HuH-7.5 (cell line): ENCODE data around the gene MAP4K4.
"Not testable (repeated sequence)": the region's sequence is repeated elsewhere in the genome, so short reads cannot be mapped to it uniquely, and the experiment has no call there.

Source experiments
- DNase-seq: peaks from one replicate; pipeline ENCODE4 v3.0.0; 2011; ENCODE audit warnings: low spot score

The MAP4K4 gene

DNA sequence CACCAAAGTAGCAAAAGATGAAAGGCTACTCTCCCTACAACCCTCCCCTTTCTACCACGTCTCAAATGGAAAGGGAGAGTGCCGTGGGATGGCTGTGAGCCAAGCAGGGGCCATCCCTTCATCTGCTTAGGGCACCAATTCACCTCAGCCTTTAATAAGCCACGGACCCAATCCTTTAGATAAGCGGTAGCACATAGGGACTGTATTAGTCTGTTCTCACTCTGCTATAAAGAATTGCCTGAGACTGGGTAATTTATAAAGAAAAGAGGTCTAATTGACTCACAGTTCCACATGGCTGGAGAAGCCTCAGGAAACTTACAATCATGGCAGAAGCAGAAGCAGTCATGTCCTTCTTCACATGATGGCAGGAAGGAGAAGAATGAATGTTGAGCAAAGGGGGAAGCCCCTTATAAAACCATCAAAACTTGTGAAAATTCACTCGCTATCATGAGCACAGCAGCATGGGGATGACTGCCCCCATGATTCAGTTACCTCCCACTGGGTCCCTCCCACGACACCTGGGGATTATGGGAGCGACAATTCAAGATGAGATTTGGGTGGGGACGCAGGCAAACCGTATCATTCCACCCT lies 208.3 kb downstream of the MAP4K4 start:
- DNase-seq, result no peak

GRCh38 chr2:101909760-101910159 lies 212.3 kb downstream of the MAP4K4 start:
- DNase-seq, result no peak

- DNase-seq, result no peak
Measured at GRCh38 chr2:101912545-101912944, 215.0 kb downstream of the MAP4K4 start.

DNA sequence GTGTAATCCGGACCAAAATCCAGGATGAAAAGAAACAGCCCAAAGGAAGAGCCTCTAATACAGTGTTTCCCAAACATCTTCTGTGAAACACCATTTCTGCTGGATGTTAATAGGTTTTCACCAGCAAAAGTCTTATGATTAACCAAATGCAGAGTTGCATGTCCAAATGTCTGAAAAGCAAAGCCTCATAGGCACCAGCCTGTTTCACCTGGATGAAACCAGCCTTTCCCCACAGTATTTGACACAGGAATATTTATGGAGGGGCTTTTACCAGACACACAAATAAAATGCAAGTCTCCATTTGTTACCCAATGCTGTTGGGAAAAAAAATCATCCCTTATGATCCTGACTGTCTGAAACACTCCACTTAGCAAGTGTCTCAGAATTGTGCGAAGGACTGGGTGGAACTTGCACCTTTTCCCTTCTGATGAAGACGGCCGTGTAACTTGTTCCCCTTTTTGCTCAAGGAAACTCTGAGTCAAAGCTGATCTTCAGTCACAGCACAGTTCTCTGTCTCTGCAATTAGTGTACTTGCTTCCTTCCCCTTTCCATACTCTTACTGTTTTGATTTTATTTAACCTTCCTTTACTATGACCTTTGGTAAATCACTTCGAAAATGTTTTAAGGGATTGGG lies 223.9 kb downstream of the MAP4K4 start:
- no peak for DNase-seq

DNA sequence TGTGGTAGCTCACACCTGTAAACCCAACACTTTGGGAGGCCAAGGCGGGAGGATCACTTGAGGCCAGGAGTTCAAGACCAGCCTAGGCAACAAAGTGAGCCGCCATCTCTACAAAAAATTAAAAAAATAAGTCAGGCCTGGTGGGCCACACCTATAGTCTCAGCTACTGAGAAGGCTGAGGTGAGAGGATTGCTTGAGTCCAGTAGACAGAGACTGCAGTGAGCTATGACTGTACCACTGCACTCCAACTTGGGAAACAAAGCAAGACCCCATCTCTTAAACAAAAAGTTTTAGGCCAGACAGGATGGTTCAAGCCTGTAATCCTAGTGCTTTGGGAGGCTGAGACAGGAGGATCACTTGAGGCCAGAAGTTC lies 224.4 kb downstream of the MAP4K4 start:
- no peak for DNase-seq

DNA sequence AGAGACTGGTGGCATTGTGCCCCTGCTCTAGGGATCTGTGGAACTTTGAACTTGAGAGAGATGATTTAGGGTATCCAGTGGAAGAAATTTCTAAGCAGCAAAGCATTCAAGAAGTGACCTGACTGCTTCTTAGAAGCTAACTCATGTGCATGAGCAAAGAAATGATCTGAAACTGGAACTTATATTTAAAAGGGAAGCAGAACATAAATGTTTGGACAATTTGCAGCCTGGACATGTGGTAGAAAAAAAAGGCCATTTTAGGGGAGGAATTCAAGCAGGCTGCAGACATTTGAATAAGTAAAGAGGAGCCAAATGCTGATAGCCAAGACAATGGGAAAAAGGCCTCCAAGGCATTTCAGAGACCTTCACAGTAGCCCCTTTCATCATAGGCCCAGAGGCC lies 226.8 kb downstream of the MAP4K4 start:
- DNase-seq, result not testable (repeated sequence)

GRCh38 chr2:101930019-101930418 lies 232.5 kb downstream of the MAP4K4 start:
- DNase-seq, result no peak

GRCh38 chr2:101930847-101931246 lies 233.3 kb downstream of the MAP4K4 start:
- no peak for DNase-seq

GRCh38 chr2:101931402-101931801 lies 233.9 kb downstream of the MAP4K4 start:
- no peak for DNase-seq

GRCh38 chr2:101935764-101936163 lies 238.3 kb downstream of the MAP4K4 start:
- not testable (repeated sequence) for DNase-seq

DNA sequence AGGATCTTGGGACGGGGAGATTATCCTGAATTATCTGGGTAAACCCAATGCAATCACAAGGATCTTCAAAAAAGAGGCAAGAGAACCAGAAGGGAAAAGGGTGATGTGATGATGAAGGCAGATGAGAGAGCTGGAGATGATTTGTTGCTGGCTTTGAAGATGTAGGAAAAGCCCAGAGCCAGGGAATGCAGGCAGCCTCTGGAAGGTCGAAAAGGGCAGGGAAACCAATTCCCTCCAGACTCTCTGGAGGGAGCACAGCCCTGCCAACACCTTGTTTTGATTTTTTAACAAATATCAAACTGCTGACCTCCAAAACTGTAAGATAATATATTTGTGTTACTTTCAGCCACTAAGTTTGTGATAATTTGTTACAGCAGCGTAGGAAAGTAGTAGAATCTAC lies 245.3 kb downstream of the MAP4K4 start:
- no peak for DNase-seq
